GM10847 (cell line): Measurements from ENCODE around the gene COX8A.

Source experiments
- POLR2A ChIP-seq: IDR thresholded peaks from 2 replicates; pipeline ENCODE4 v1.6.1; 2011; ENCODE audit not compliant: insufficient read length; ENCODE audit errors: extremely low read depth

Gene COX8A

GRCh38 chr11:63997801-63998337 lies 23.4 kb downstream of the COX8A start:
- no peak for TF ChIP-seq POLR2A

- TF ChIP-seq POLR2A = no peak
These were observed 24.3 kb downstream of the COX8A start for GRCh38 chr11:63998558-63999348.

GRCh38 chr11:63999349-64000025 lies 25.1 kb downstream of the COX8A start:
- no peak for TF ChIP-seq POLR2A

GRCh38 chr11:64000026-64000739 lies 25.8 kb downstream of the COX8A start:
- TF ChIP-seq POLR2A = no peak

- TF ChIP-seq POLR2A = no peak
These were observed 26.5 kb downstream of the COX8A start for GRCh38 chr11:64000740-64001483.

- TF ChIP-seq POLR2A = no peak
These were observed 27.3 kb downstream of the COX8A start for GRCh38 chr11:64001484-64002420.

DNA sequence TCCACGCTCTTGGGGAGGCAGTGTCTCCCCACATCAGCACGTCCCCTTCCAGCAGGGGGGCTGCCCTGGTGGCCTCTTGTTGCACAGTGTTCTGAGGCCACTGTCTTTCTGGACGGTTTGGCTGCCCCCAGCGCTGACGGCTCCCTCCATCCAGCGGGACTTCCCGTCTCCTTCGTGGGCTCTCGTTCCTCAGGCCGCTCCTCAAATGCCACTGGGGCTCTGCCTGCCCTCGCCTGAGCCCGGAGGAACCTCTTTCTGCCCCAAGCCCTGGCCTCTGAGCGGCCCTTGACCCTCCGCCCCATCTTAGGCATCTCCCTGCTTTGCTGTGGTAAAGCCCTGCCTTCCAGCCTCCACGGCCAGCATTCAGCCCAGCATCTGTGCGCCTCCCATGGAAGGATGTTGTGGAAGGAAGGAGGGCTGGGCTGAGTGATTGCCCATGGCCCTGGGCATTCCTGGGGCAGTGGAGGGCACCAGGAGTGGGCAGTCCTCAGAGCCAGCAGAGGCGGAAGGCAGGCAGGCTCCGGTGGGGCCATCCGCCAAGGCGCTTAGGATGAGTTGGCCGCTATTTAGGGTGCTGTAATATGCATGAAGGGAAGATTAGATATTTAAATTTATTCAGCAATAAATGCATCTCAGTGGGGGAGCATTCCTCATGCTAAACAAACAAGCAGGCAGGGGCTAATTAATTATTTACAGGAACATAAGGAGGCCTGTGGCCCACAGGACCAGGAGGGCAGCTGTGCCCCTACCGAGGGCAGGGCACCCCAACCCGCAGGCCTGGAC lies 29.6 kb downstream of the COX8A start:
- no peak for TF ChIP-seq POLR2A

GRCh38 chr11:64004590-64004984 lies 30.2 kb downstream of the COX8A start:
- no peak for TF ChIP-seq POLR2A

DNA sequence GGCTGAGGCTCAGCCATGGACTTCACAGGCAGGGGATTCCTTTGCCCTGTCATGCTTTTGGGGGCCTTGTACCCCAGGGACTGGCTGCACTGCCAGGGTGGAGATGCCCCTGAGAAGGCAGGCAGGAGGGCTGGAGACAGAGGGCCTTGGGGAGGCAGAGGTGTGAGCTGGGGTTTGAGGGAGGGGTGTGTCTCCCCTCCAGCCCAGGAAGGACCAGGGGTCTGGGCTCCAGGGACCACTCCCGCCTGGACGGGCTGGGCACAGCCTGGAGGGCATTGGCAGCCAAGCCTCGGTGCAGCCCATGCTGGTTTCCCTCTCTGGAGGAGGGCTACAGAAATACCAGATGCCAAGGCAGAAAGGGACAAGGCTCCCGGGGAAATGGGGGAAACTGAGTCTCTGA lies 31.3 kb downstream of the COX8A start:
- no peak for TF ChIP-seq POLR2A

DNA sequence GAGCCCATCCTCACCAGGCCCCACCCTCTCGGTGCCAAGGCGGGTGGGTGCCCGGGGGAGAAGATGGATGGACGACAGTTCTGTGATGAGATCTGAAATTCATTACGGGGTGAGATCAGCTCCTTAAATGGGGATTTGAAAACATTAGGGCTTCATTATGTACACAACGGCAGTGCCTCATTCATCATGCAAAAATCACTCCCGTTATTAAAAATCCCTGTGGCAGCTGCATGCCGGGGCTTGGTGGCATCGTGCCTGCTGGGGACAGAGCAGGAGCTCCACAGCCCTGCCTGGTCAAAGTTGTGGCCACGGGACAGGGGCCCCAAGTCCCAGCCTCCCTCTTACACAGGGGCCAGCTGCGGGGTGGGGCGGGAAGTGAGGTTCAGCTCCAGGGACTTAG lies 32.0 kb downstream of the COX8A start:
- no peak for TF ChIP-seq POLR2A

DNA sequence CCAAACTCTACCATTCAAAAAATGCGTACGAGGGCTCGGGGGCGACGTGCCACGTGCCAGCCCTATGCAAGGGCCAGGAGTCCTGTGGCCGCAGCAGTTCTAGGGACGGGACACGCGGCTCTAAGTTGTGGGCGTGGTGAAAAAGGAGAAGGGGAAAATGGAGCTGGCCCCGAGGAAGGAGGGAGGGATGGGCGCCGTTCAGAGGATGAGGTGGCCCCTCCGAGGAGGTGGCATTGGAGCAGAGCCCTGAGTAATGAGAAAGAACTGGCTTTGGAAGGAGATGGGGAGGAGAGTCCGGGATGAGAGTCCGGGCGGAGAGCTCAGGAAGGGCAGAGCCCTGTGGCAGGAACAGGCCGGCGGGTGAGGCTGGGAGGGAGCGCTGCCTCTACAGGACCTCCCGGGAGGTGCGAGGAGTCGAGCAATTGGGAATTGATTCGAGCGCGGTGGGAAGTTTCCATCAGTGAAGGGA lies 32.8 kb downstream of the COX8A start:
- TF ChIP-seq POLR2A = no peak

DNA sequence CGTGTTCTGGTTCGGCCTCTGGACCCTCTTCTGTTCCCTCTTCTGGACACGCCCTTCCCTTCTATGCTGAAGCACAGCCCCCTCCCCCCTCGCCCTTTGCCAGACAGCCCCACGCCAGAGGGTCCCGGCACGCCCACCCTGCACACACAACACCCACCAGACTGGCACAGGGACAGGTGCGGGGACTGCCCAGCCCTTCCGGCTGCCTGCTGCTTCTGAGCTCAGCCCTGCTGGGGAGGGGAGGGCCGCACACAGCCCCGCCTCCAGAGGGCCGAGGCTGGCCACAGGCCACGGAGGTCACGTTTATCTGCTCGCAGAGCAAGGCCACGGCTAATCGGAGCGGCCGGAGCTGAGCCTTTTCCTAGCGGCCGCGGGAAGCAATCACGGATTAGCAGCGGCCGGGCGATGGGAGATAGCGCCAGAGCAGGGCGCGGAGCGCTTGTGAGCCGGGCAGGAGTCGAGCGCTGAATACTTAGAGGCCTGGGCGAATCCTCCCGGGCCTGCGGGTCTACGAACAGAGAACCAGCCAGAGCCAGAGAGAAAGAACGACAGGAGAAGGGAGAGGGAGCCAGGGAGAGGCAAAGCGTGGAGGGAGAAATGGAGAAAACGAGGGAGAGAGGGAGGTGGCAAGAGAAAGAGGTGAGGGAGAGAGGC lies 33.3 kb downstream of the COX8A start:
- no peak for TF ChIP-seq POLR2A

GRCh38 chr11:64008283-64008913 lies 34.0 kb downstream of the COX8A start:
- TF ChIP-seq POLR2A = no peak
